Hindlimb muscle (tissue), 1 donor: ENCODE results near the gene MPP2. TPM values are rescaled to one million over a fixed set of nuclear protein-coding genes. Genes with fewer than 3 reads are reported as not detected.
A peak's percentile ranks its signal among the peaks of the same experiment; 100 is the strongest.
"Not testable (repeated sequence)": the region's sequence is repeated elsewhere in the genome, so short reads cannot be mapped to it uniquely, and the experiment has no call there.

Experiments
- DNase-seq: peaks from one replicate; pipeline ENCODE4 v3.0.0-alpha.2; 2013
- polyA plus RNA-seq: library from polyadenylated mRNA; unstranded; fragments of 120-200 nt; gene quantifications from one replicate; pipeline ENCODE4 v1.2.1, GENCODE V29; 2013; ENCODE audit not compliant: insufficient read length

Gene MPP2
- polyA plus RNA-seq, 1 donor = 2.2 TPM

GRCh38 chr17:43873815-43874214 is 33.5 kb downstream of the MPP2 start:
- DNase-seq = no peak

- DNase-seq = no peak
Measured at GRCh38 chr17:43873091-43873490, 34.2 kb downstream of the MPP2 start.

GRCh38 chr17:43871946-43872690 is 35.2 kb downstream of the MPP2 start:
- no peak for DNase-seq

GRCh38 chr17:43869031-43869430 is 38.3 kb downstream of the MPP2 start:
- DNase-seq = not testable (repeated sequence)

GRCh38 chr17:43868226-43868994 is 38.9 kb downstream of the MPP2 start:
- no peak for DNase-seq

- no peak for DNase-seq
Measured at GRCh38 chr17:43864161-43864984, 43.0 kb downstream of the MPP2 start.

- DNase-seq = no peak
Measured at GRCh38 chr17:43861960-43862359, 45.4 kb downstream of the MPP2 start.

- no peak for DNase-seq
Measured at GRCh38 chr17:43860927-43861622, 46.3 kb downstream of the MPP2 start.

GRCh38 chr17:43860077-43860725 is 47.1 kb downstream of the MPP2 start:
- no peak for DNase-seq

- DNase-seq = no peak
Measured at GRCh38 chr17:43857957-43858600, 49.3 kb downstream of the MPP2 start.

- no peak for DNase-seq
Measured at GRCh38 chr17:43857141-43857540, 50.2 kb downstream of the MPP2 start.

GRCh38 chr17:43856141-43856540 is 51.2 kb downstream of the MPP2 start:
- no peak for DNase-seq

GRCh38 chr17:43855061-43855460 is 52.3 kb downstream of the MPP2 start:
- DNase-seq = no peak

- DNase-seq = no peak
Measured at GRCh38 chr17:43854498-43854897, 52.8 kb downstream of the MPP2 start.

- no peak for DNase-seq
Measured at GRCh38 chr17:43853546-43853945, 53.8 kb downstream of the MPP2 start.

GRCh38 chr17:43852571-43852970 is 54.8 kb downstream of the MPP2 start:
- DNase-seq = no peak

GRCh38 chr17:43849116-43849515 is 58.2 kb downstream of the MPP2 start:
- DNase-seq = no peak

- DNase-seq = no peak
Measured at GRCh38 chr17:43848601-43849000, 58.7 kb downstream of the MPP2 start.

- no peak for DNase-seq
Measured at GRCh38 chr17:43846963-43847371, 60.4 kb downstream of the MPP2 start, which contains the start of gene CD300LG. Gene CD300LG (plus strand): TSS chr17:43847176. CDS start chr17:43847217, 41 bp downstream.

GRCh38 chr17:43846221-43846712 is 61.1 kb downstream of the MPP2 start:
- peak; percentile 69 for DNase-seq

GRCh38 chr17:43845766-43846165 is 61.6 kb downstream of the MPP2 start:
- no peak for DNase-seq
